Measurements from ENCODE around the gene CREBBP.

The CREBBP gene

DNA sequence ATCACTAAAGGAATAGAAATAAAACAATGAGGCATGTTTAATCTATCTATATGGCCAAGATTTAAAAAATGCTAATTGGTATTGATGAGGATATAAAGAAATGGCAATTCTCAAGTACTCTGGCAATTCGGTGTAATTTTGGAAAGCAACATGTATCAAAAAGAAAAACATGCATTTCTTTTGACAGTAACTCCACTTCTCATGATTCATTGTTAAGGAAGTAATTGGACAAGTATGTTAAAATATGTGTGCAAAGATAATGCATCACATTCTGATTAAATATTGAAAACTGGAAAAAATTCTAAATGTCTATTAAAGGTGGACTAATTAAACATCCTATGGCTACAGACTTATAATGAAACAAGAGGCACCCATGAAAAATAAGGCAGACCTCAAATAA is 81.2 kb downstream of the CREBBP start:
- H3K9me3 ChIP-seq (replicated peaks in 1 of 2; ENCODE audit: control insufficient read depth in 2 of 2, insufficient read depth in 1 of 2, low read depth in 1 of 2, low read length in 2 of 2): no peaks in the 10 kb centered on the region
- H3K27ac ChIP-seq (replicated peaks; ENCODE audit: low read length): no peak overlapping the region
- no peak overlapping the region for H3K4me2 ChIP-seq (ENCODE audit: insufficient read depth, low read length, poor library complexity, severe bottlenecking)
- no peak for DNase-seq (ENCODE audit: low spot score)
- H3K4ac ChIP-seq (ENCODE audit: low read length): no peak overlapping the region
- no peak overlapping the region for H2BK5ac ChIP-seq (ENCODE audit: low read length)
- H2BK120ac ChIP-seq (ENCODE audit: low read depth, low read length): no peak overlapping the region
- H3K27me3 ChIP-seq (ENCODE audit: control insufficient read depth in 3 of 3, insufficient read depth in 3 of 3, low read depth in 1 of 3, low read length in 3 of 3): no peaks in the 10 kb centered on the region
- peaks cover 0 to 25% of the 10 kb centered on the region in 2 donors for H3K36me3 ChIP-seq (replicated peaks in 1 of 2; ENCODE audit: control insufficient read depth in 2 of 2, insufficient read depth in 2 of 2, low read length in 2 of 2)
- H3K4me3 ChIP-seq (ENCODE audit: low read length in 2 of 2): no peak overlapping the region
- H2AK5ac ChIP-seq (ENCODE audit: low read depth, low read length): no peak overlapping the region
- no peak overlapping the region for H3K23ac ChIP-seq (ENCODE audit: low read depth, low read length, poor library complexity)
- no peak overlapping the region for H3K18ac ChIP-seq (ENCODE audit: low read length)
- H4K91ac ChIP-seq (ENCODE audit: low read depth, low read length, poor library complexity): no peak overlapping the region
- H2AFZ ChIP-seq (ENCODE audit: low read length): no peak overlapping the region
- H3K9ac ChIP-seq (ENCODE audit: low read depth, low read length, poor library complexity): no peak overlapping the region
- no peak overlapping the region for H4K8ac ChIP-seq (ENCODE audit: low read depth, low read length)
- peaks cover 0 to 3% of the 10 kb centered on the region in 2 donors for H3K4me1 ChIP-seq (ENCODE audit: control insufficient read depth in 2 of 2, insufficient read depth in 1 of 2, low read depth in 1 of 2, low read length in 2 of 2)
- H2BK15ac ChIP-seq (ENCODE audit: low read length): no peak overlapping the region
- no CpG with 5 or more reads among the region's 1 CpG for WGBS, 2 donors (ENCODE audit: extremely low coverage in 2 of 2, insufficient read length in 2 of 2, insufficient replicate concordance in 1 of 2)
- H3K79me1 ChIP-seq (ENCODE audit: low read depth, low read length): peaks cover 4% of the 10 kb centered on the region
- H3K14ac ChIP-seq (ENCODE audit: low read length): no peak overlapping the region
- no peak overlapping the region for H2BK12ac ChIP-seq (ENCODE audit: low read length)

DNA sequence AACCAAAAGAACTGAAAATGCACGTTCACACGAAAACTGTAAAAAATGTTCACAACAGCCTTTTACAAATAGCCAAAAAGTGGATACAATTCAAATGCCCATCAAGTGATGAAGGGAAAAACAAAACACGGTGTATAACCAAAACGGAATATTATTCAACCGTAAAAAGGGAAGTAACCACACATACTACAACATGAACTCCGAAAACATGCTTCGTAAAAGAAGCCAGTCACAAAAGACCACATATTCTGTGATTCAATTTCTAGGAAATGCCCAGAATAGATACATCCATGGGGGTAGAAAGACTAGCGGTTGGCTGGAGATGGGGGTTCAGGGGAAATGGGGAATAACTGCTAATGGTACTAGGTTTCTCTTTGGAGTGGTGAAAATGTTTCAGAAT is 81.7 kb downstream of the CREBBP start:
- H2BK12ac ChIP-seq (ENCODE audit: low read length): no peak overlapping the region
- H3K9me3 ChIP-seq (replicated peaks in 1 of 2; ENCODE audit: control insufficient read depth in 2 of 2, insufficient read depth in 1 of 2, low read depth in 1 of 2, low read length in 2 of 2): no peaks in the 10 kb centered on the region
- H3K4me1 ChIP-seq (ENCODE audit: control insufficient read depth in 2 of 2, insufficient read depth in 1 of 2, low read depth in 1 of 2, low read length in 2 of 2): peaks cover 0 to 3% of the 10 kb centered on the region in 2 donors
- no peak overlapping the region for H3K4ac ChIP-seq (ENCODE audit: low read length)
- no peak overlapping the region for H3K14ac ChIP-seq (ENCODE audit: low read length)
- no CpG with 5 or more reads among the region's 8 CpGs for WGBS, 2 donors (ENCODE audit: extremely low coverage in 2 of 2, insufficient read length in 2 of 2, insufficient replicate concordance in 1 of 2)
- no peak overlapping the region for H3K4me3 ChIP-seq (ENCODE audit: low read length in 2 of 2)
- H3K23ac ChIP-seq (ENCODE audit: low read depth, low read length, poor library complexity): no peak overlapping the region
- no peak overlapping the region for H2BK5ac ChIP-seq (ENCODE audit: low read length)
- H3K9ac ChIP-seq (ENCODE audit: low read depth, low read length, poor library complexity): no peak overlapping the region
- no peak overlapping the region for H4K91ac ChIP-seq (ENCODE audit: low read depth, low read length, poor library complexity)
- DNase-seq (ENCODE audit: low spot score): no peak
- H2BK15ac ChIP-seq (ENCODE audit: low read length): no peak overlapping the region
- no peak overlapping the region for H4K8ac ChIP-seq (ENCODE audit: low read depth, low read length)
- H3K27me3 ChIP-seq (ENCODE audit: control insufficient read depth in 3 of 3, insufficient read depth in 3 of 3, low read depth in 1 of 3, low read length in 3 of 3): no peaks in the 10 kb centered on the region
- H3K18ac ChIP-seq (ENCODE audit: low read length): no peak overlapping the region
- no peak overlapping the region for H2AK5ac ChIP-seq (ENCODE audit: low read depth, low read length)
- H3K4me2 ChIP-seq (ENCODE audit: insufficient read depth, low read length, poor library complexity, severe bottlenecking): no peak overlapping the region
- H3K27ac ChIP-seq (replicated peaks; ENCODE audit: low read length): no peak overlapping the region
- peaks cover 0 to 22% of the 10 kb centered on the region in 2 donors for H3K36me3 ChIP-seq (replicated peaks in 1 of 2; ENCODE audit: control insufficient read depth in 2 of 2, insufficient read depth in 2 of 2, low read length in 2 of 2)
- H3K79me1 ChIP-seq (ENCODE audit: low read depth, low read length): peaks cover 3% of the 10 kb centered on the region
- no peak overlapping the region for H2AFZ ChIP-seq (ENCODE audit: low read length)
- H2BK120ac ChIP-seq (ENCODE audit: low read depth, low read length): no peak overlapping the region

DNA sequence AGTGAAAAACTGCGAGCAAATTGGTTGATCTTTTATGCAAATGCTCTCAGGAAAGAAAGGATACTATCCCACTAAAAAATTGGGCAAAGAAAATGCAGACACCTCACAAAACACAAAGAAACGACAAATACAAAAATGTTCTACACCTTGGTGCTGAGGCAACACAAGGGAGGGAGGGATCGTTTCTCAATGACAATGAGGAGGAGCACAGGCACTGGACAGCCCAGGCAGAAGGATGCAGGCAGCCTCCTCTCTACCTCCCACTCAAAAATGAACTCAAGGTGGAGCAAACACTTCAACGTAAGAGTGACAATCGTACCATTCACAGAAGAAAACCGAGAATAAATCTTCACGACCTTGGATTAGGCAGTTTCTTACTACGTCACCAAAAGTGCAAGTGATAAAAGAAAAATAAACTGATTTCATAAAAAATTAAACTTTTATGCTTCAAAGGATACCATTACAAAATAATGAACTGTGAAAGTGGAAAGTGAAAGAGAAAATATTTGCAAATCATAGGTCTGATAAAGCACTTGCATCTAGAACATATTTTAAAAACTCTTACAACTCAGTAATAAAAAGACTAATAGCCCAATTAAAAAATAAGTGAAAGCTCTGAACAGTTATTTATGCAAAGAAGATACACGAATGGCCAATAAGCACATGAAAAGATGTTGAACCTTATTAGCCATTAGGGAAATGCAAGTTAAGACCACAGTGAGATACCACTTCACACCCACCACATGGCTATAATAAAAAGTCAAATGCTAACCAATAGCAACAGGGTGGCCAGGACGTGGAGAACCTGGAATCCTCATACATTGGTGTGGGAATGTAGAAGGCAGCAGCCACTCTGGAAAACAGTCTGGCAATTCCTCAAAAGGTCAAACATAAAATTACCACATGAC is 82.4 kb downstream of the CREBBP start:
- Histone ChIP-seq H3K4me2 (ENCODE audit: insufficient read depth, low read length, poor library complexity, severe bottlenecking) (no peak overlapping the region), H3K79me1 (ENCODE audit: low read depth, low read length) (peaks cover 3% of the 10 kb centered on the region), H3K36me3 (replicated peaks in 1 of 2; ENCODE audit: control insufficient read depth in 2 of 2, insufficient read depth in 2 of 2, low read length in 2 of 2) (peaks cover 0 to 23% of the 10 kb centered on the region in 2 donors), H3K27me3 (ENCODE audit: control insufficient read depth in 3 of 3, insufficient read depth in 3 of 3, low read depth in 1 of 3, low read length in 3 of 3) (no peaks in the 10 kb centered on the region), H3K9me3 (replicated peaks in 1 of 2; ENCODE audit: control insufficient read depth in 2 of 2, insufficient read depth in 1 of 2, low read depth in 1 of 2, low read length in 2 of 2) (no peaks in the 10 kb centered on the region), H3K4ac (ENCODE audit: low read length) (no peak overlapping the region), H3K14ac (ENCODE audit: low read length) (no peak overlapping the region), H3K4me1 (ENCODE audit: control insufficient read depth in 2 of 2, insufficient read depth in 1 of 2, low read depth in 1 of 2, low read length in 2 of 2) (peaks cover 0 to 3% of the 10 kb centered on the region in 2 donors), H4K91ac (ENCODE audit: low read depth, low read length, poor library complexity) (no peak overlapping the region), H3K27ac (replicated peaks; ENCODE audit: low read length) (no peak overlapping the region), H4K8ac (ENCODE audit: low read depth, low read length) (no peak overlapping the region), H3K4me3 (ENCODE audit: low read length in 2 of 2) (no peak overlapping the region), H2BK15ac (ENCODE audit: low read length) (no peak overlapping the region), H3K23ac (ENCODE audit: low read depth, low read length, poor library complexity) (no peak overlapping the region), H2BK12ac (ENCODE audit: low read length) (no peak overlapping the region), H2AFZ (ENCODE audit: low read length) (no peak overlapping the region), H2BK5ac (ENCODE audit: low read length) (no peak overlapping the region), H2AK5ac (ENCODE audit: low read depth, low read length) (no peak overlapping the region), H2BK120ac (ENCODE audit: low read depth, low read length) (no peak overlapping the region), H3K9ac (ENCODE audit: low read depth, low read length, poor library complexity) (no peak overlapping the region), H3K18ac (ENCODE audit: low read length) (no peak overlapping the region)
- no peak for DNase-seq (ENCODE audit: low spot score)
- no CpG with 5 or more reads among the region's 10 CpGs for WGBS, 2 donors (ENCODE audit: extremely low coverage in 2 of 2, insufficient read length in 2 of 2, insufficient replicate concordance in 1 of 2)

DNA sequence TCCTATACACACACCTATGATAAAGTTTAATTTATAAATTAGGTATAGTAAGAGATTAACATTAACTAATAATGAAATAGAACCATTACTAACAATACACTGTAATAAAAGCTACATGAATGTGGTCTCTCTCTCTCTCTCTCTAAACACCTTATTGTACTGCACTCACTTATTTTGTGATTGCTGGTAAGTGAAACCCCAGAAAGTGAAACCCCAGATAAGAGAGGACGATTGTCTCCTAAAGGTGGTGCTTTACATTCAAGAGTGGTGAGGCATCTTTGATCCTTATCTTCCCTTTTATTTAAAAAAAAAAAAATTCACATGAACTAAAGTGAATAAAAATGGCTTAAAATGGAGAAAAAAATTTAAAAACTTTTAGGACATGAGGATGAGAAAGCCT is 83.0 kb downstream of the CREBBP start:
- no CpG with 5 or more reads among the region's 1 CpG for WGBS, 2 donors (ENCODE audit: extremely low coverage in 2 of 2, insufficient read length in 2 of 2, insufficient replicate concordance in 1 of 2)
- Histone ChIP-seq H2BK15ac (ENCODE audit: low read length) (no peak overlapping the region), H3K4ac (ENCODE audit: low read length) (no peak overlapping the region), H3K27me3 (ENCODE audit: control insufficient read depth in 3 of 3, insufficient read depth in 3 of 3, low read depth in 1 of 3, low read length in 3 of 3) (no peaks in the 10 kb centered on the region), H3K14ac (ENCODE audit: low read length) (no peak overlapping the region), H2AFZ (ENCODE audit: low read length) (no peak overlapping the region), H2AK5ac (ENCODE audit: low read depth, low read length) (no peak overlapping the region), H3K79me1 (ENCODE audit: low read depth, low read length) (peaks cover under 1% of the 10 kb centered on the region), H2BK120ac (ENCODE audit: low read depth, low read length) (no peak overlapping the region), H4K91ac (ENCODE audit: low read depth, low read length, poor library complexity) (no peak overlapping the region), H3K27ac (replicated peaks; ENCODE audit: low read length) (no peak overlapping the region), H3K36me3 (replicated peaks in 1 of 2; ENCODE audit: control insufficient read depth in 2 of 2, insufficient read depth in 2 of 2, low read length in 2 of 2) (peaks cover 5 to 26% of the 10 kb centered on the region in 2 donors), H3K4me2 (ENCODE audit: insufficient read depth, low read length, poor library complexity, severe bottlenecking) (no peak overlapping the region), H2BK12ac (ENCODE audit: low read length) (no peak overlapping the region), H4K8ac (ENCODE audit: low read depth, low read length) (no peak overlapping the region), H3K4me1 (ENCODE audit: control insufficient read depth in 2 of 2, insufficient read depth in 1 of 2, low read depth in 1 of 2, low read length in 2 of 2) (peaks cover 0 to 3% of the 10 kb centered on the region in 2 donors), H3K23ac (ENCODE audit: low read depth, low read length, poor library complexity) (no peak overlapping the region), H3K18ac (ENCODE audit: low read length) (no peak overlapping the region), H3K9ac (ENCODE audit: low read depth, low read length, poor library complexity) (no peak overlapping the region), H3K9me3 (replicated peaks in 1 of 2; ENCODE audit: control insufficient read depth in 2 of 2, insufficient read depth in 1 of 2, low read depth in 1 of 2, low read length in 2 of 2) (no peaks in the 10 kb centered on the region), H3K4me3 (ENCODE audit: low read length in 2 of 2) (no peak overlapping the region), H2BK5ac (ENCODE audit: low read length) (no peak overlapping the region)
- DNase-seq (ENCODE audit: low spot score): no peak

All from neuronal stem cell (in vitro differentiated cells).